ENCODE measurements around the gene PRR35. TPM values are rescaled to one million over a fixed set of nuclear protein-coding genes. Genes with fewer than 3 reads are reported as not detected.

Gene PRR35
- total and polyA plus RNA-seq, 2 donors (not counting 3 experiments of a cell fraction or from before 2014, with no cell fraction given), result not detected

DNA sequence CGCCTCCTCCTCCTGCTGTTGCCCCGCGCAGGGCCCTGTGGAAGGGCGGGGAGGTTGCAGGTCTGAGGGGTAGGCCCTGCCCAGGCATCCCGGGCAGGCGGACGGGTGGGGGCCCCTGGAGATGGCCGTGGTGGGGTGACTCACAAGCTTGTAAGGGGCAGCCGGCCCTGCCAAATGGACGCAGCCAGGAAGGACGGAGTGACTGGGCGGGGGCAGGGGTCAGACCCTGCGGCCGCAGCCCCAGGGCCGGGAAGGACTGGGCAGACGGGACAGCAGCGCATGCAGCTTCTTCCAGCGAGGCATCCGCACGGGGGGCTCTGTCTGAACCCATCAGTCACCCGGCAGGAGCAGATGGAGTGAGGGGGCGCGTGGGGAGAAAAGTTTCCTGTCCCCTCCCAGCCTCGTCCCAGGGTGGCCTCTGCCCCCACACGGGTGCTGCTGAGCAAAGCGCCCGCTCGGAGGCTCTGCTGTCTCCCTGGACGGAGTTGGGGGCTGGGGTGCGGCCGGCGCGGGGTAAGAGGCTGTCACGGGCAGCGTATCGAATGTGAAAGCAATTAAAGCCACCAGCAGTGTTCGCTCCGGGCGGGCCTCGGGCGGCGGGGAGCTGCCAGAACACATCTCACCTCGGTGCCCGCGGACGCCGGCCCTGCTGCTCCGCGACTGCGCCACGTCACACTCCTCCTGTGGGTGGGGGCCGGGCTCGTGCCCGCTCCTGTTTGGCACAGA lies 5.4 kb upstream of the PRR35 start:
- no peaks in the 10 kb centered on the region for H3K9me3 ChIP-seq (replicated peaks; ENCODE audit: control insufficient read depth, insufficient read depth, low read length)
- dilution Hi-C loops (cut with MboI; ENCODE audit: extremely low pct_ligation_motif_present, low sequenced_read_pairs), result no loop called here
- DNase-seq (ENCODE audit: low read depth, low spot score) (peak; percentile 21), FAIRE-seq (peak; percentile 8)
- CTCF ChIA-PET, result interaction anchor here (0.7 to 2.8 kb wide), 3 partner anchors 11 to 25 kb away, joined by 3 to 9 read pairs (median 5); partner anchors contain the start of gene NHLRC4
- H3K4me2 ChIP-seq (ENCODE audit: insufficient read depth, low read length), result no peak overlapping the region
- H3K79me2 ChIP-seq (ENCODE audit: control insufficient read depth, insufficient read depth, low read length), result no peaks in the 10 kb centered on the region
- H4K20me1 ChIP-seq (replicated peaks; ENCODE audit: control insufficient read depth, extremely low read depth, insufficient read depth, low read length), result no peaks in the 10 kb centered on the region
- H3K27ac ChIP-seq (ENCODE audit: insufficient read depth, low read depth, low read length), result no peak overlapping the region
- peaks cover 0 to 7% of the 10 kb centered on the region in 2 experiments for H3K36me3 ChIP-seq (ENCODE audit: control insufficient read depth in 2 of 2, extremely low read depth in 1 of 2, insufficient read depth in 2 of 2, low read length in 2 of 2)
- no peak overlapping the region for H3K4me3 ChIP-seq (replicated peaks in 1 of 3; ENCODE audit: insufficient read depth in 1 of 3, low read depth in 1 of 3, low read length in 3 of 3)
- no TSS peak for BruUV-seq (replicated peaks)
- H2AFZ ChIP-seq (ENCODE audit: low read depth, low read length), result no peak overlapping the region
- intact Hi-C loops (cut with micrococcal nuclease), result no loop called here
- H3K27me3 ChIP-seq (ENCODE audit: control insufficient read depth in 2 of 2, insufficient read depth in 2 of 2, low read length in 2 of 2), result peaks cover 7 to 9% of the 10 kb centered on the region in 2 experiments
- no peaks in the 10 kb centered on the region for H3K9me1 ChIP-seq (replicated peaks; ENCODE audit: control insufficient read depth, extremely low read depth, insufficient read depth, low read length)
- POLR2A ChIA-PET, result no interaction called here
- TF ChIP-seq POLR2A (IDR thresholded peaks at IDR 0.05; ENCODE audit: low read depth, low read length) (no peak), FOS (IDR thresholded peaks at IDR 0.05; ENCODE audit: borderline replicate concordance, insufficient read depth, low read length) (peak; percentile 63), POLR2AphosphoS5 (IDR thresholded peaks at IDR 0.05; ENCODE audit: insufficient read depth, low read depth, low read length) (peak; percentile 33), GATA2 (IDR thresholded peaks at IDR 0.05; ENCODE audit: insufficient read depth, insufficient read length, low read depth, low read length) (no peak)
- TF ChIP-seq, protein P1, sequence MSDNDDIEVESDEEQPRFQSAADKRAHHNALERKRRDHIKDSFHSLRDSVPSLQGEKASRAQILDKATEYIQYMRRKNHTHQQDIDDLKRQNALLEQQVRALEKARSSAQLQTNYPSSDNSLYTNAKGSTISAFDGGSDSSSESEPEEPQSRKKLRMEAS (IDR thresholded peaks at IDR 0.05; ENCODE audit: insufficient read depth, insufficient read length), result no peak
- H3K4me1 ChIP-seq (ENCODE audit: control insufficient read depth, extremely low read depth, insufficient read depth, low read length), result peaks cover 6% of the 10 kb centered on the region
- no peak overlapping the region for H3K9ac ChIP-seq (replicated peaks; ENCODE audit: extremely low read depth, insufficient read depth, low read length)

All from endothelial cell of umbilical vein (primary cell).